MCF 10A (cell line): ENCODE measurements around the gene SLC4A1. TPM values are rescaled to one million over a fixed set of nuclear protein-coding genes. Genes with fewer than 3 reads are reported as not detected.

Experiments
- BruUV-seq: library from RNA; stranded (reverse); fragments of 400-500 nt; replicated peaks from 2 replicates; lab custom pipeline; 2021; lab: Mats Ljungman, UMichigan
- CTCF ChIA-PET: fragments of 300-600 bp; sonication (Branson Sonifier 250); formaldehyde crosslinking; extraction: SDS; loops from one replicate; lab custom pipeline; 2021; ENCODE audit warnings: antibody characterized with exemption, inconsistent platforms; lab: Yijun Ruan, JAX
- POLR2A ChIA-PET: fragments of 300-600, 350-650 bp; sonication (Branson Sonifier 250); formaldehyde crosslinking; extraction: SDS; loops from one replicate; lab custom pipeline; 2020; ENCODE audit warnings: antibody characterized with exemption, inconsistent platforms; lab: Yijun Ruan, JAX
- DNase-seq: peaks from one replicate; pipeline ENCODE4 v3.0.0-alpha.2; 2018; ENCODE audit not compliant: unreplicated experiment
- H3K27ac Mint-ChIP-seq: one replicate; pipeline ENCODE4 v1.8.0; 2022; ENCODE audit warnings: mild to moderate bottlenecking, low read depth, mixed read lengths; ENCODE audit not compliant: unreplicated experiment
- H3K27me3 Mint-ChIP-seq: one replicate; pipeline ENCODE4 v1.8.0; 2022; ENCODE audit warnings: mixed read lengths; ENCODE audit not compliant: insufficient read depth, unreplicated experiment
- H3K36me3 Mint-ChIP-seq: one replicate; pipeline ENCODE4 v1.8.0; 2022; ENCODE audit warnings: mild to moderate bottlenecking, moderate library complexity, mixed read lengths; ENCODE audit not compliant: insufficient read depth, unreplicated experiment
- H3K4me1 Mint-ChIP-seq: one replicate; pipeline ENCODE4 v1.8.0; 2022; ENCODE audit warnings: mixed read lengths; ENCODE audit not compliant: insufficient read depth, unreplicated experiment
- H3K4me3 Mint-ChIP-seq: one replicate; pipeline ENCODE4 v1.8.0; 2022; ENCODE audit warnings: mild to moderate bottlenecking, moderate library complexity, mixed read lengths; ENCODE audit not compliant: unreplicated experiment
- H3K9me3 Mint-ChIP-seq: one replicate; pipeline ENCODE4 v1.8.0; 2022; ENCODE audit warnings: mixed read lengths; ENCODE audit not compliant: unreplicated experiment
- CTCF ChIP-seq: fragments of 200-600 bp; IDR thresholded peaks from one replicate; pipeline ENCODE4 v1.8.0; 2022; ENCODE audit warnings: antibody characterized with exemption, mild to moderate bottlenecking; ENCODE audit not compliant: unreplicated experiment
- intact Hi-C: fragments of 100-400 bp; cut with micrococcal nuclease; formaldehyde crosslinking; loops from 2 replicates; pipeline ENCODE4 v1.14.1; 2022
- total RNA-seq: library from RNA; stranded (reverse); gene quantifications from 2 replicates; pipeline ENCODE4 v1.2.3, GENCODE V29; 2022

The SLC4A1 gene
- total RNA-seq, 1 experiment from 2014 or later, result not detected

- no peak for TF ChIP-seq CTCF
- no peak for DNase-seq
- ChIA-PET CTCF (no interaction called here), POLR2A (interaction anchor here (0.7 kb wide), 1 partner anchor 36 kb away, joined by 3 read pairs; no protein-coding TSS in a partner anchor)
- Mint-ChIP-seq H3K4me3 (no peak overlapping the region), H3K36me3 (peaks cover 6% of the 10 kb centered on the region), H3K9me3 (no peaks in the 10 kb centered on the region), H3K27me3 (peaks cover 28% of the 10 kb centered on the region), H3K4me1 (no peaks in the 10 kb centered on the region), H3K27ac (no peak overlapping the region)
- intact Hi-C loops, result no loop called here
- BruUV-seq, result no TSS peak
These were observed 11.3 kb downstream of the SLC4A1 start for GRCh38 chr17:44256671-44257070.

GRCh38 chr17:44255915-44256314 is 12.0 kb downstream of the SLC4A1 start:
- H3K36me3 Mint-ChIP-seq, result peaks cover 6% of the 10 kb centered on the region
- ChIA-PET CTCF (no interaction called here), POLR2A (no interaction called here)
- intact Hi-C loops, result no loop called here
- H3K4me3 Mint-ChIP-seq, result no peak overlapping the region
- H3K27ac Mint-ChIP-seq, result no peak overlapping the region
- H3K4me1 Mint-ChIP-seq, result no peaks in the 10 kb centered on the region
- no peak for TF ChIP-seq CTCF
- no peak for DNase-seq
- no peaks in the 10 kb centered on the region for H3K9me3 Mint-ChIP-seq
- BruUV-seq, result no TSS peak
- peaks cover 28% of the 10 kb centered on the region for H3K27me3 Mint-ChIP-seq

GRCh38 chr17:44254361-44255095 is 13.4 kb downstream of the SLC4A1 start:
- CTCF ChIA-PET, result no interaction called here
- Mint-ChIP-seq H3K9me3 (no peaks in the 10 kb centered on the region), H3K36me3 (peaks cover under 1% of the 10 kb centered on the region), H3K27ac (no peak overlapping the region), H3K27me3 (peaks cover 28% of the 10 kb centered on the region), H3K4me1 (no peaks in the 10 kb centered on the region), H3K4me3 (no peak overlapping the region)
- no peak for DNase-seq
- intact Hi-C loops, result no loop called here
- no TSS peak for BruUV-seq
- POLR2A ChIA-PET, result interaction anchor here (1.1 kb wide), 1 partner anchor 29 kb away, joined by 3 read pairs; no protein-coding TSS in a partner anchor
- TF ChIP-seq CTCF, result no peak

GRCh38 chr17:44253006-44253405 is 14.9 kb downstream of the SLC4A1 start:
- no peaks in the 10 kb centered on the region for H3K4me1 Mint-ChIP-seq
- no TSS peak for BruUV-seq
- H3K4me3 Mint-ChIP-seq, result no peak overlapping the region
- H3K36me3 Mint-ChIP-seq, result no peaks in the 10 kb centered on the region
- TF ChIP-seq CTCF, result no peak
- POLR2A ChIA-PET, result interaction anchor here (1.1 kb wide), 1 partner anchor 27 kb away, joined by 3 read pairs; no protein-coding TSS in a partner anchor
- no peak overlapping the region for H3K27ac Mint-ChIP-seq
- DNase-seq, result no peak
- CTCF ChIA-PET, result interaction anchor here (0.6 kb wide), 1 partner anchor 133 kb away, joined by 3 read pairs; no protein-coding TSS in a partner anchor
- H3K27me3 Mint-ChIP-seq, result peaks cover 28% of the 10 kb centered on the region
- no peaks in the 10 kb centered on the region for H3K9me3 Mint-ChIP-seq
- intact Hi-C loops, result no loop called here
